LNCAP (cell line): ENCODE data around the gene MBD5.

ENCODE experiments used
- TF ChIP-seq, protein P1 (sequence below): fragments of 450-650 bp; IDR thresholded peaks from 2 replicates; pipeline ENCODE4 v1.5.1; 2017; ENCODE audit warnings: mild to moderate bottlenecking

The MBD5 gene

DNA sequence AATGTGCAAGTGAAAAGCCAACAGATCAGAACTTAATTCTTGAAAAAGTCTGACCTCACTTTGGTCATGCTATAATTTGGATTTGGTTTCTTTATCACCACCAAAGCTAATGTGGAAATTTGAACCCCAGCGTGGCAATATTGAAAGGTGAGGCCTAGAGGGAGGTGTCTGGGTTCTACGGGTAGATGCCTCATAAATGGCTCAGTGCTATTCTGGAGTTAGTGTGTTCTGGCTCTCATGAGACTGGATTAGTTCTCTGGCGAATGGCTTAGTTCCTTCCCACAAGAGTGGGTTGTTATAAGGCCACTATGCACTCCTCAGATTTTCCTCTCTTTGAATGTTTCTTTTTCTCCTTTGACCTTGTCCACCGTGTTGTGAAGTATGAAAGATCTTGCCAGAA, 22.7 kb upstream of the MBD5 start:
- TF ChIP-seq, protein P1, sequence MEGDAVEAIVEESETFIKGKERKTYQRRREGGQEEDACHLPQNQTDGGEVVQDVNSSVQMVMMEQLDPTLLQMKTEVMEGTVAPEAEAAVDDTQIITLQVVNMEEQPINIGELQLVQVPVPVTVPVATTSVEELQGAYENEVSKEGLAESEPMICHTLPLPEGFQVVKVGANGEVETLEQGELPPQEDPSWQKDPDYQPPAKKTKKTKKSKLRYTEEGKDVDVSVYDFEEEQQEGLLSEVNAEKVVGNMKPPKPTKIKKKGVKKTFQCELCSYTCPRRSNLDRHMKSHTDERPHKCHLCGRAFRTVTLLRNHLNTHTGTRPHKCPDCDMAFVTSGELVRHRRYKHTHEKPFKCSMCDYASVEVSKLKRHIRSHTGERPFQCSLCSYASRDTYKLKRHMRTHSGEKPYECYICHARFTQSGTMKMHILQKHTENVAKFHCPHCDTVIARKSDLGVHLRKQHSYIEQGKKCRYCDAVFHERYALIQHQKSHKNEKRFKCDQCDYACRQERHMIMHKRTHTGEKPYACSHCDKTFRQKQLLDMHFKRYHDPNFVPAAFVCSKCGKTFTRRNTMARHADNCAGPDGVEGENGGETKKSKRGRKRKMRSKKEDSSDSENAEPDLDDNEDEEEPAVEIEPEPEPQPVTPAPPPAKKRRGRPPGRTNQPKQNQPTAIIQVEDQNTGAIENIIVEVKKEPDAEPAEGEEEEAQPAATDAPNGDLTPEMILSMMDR, result no peak

DNA sequence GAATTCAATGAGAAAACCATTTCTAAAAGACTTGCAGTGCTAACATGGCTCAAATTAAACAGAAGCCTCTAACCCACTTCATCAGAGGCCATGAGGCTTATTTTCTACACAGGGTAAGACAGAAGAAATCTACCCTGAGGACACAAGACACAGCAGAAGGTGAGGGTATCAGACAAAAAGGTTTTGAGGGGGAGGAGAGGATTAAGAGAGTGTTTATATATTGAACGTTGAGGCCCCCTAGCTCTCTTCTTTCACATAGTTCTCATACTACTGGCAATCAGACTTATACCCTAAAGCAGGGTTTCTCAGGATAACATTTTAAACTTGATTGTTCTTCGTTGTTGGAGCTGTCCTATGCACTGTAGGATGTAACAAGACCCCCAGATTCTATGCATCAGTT, 21.8 kb upstream of the MBD5 start:
- TF ChIP-seq, protein P1, result no peak

DNA sequence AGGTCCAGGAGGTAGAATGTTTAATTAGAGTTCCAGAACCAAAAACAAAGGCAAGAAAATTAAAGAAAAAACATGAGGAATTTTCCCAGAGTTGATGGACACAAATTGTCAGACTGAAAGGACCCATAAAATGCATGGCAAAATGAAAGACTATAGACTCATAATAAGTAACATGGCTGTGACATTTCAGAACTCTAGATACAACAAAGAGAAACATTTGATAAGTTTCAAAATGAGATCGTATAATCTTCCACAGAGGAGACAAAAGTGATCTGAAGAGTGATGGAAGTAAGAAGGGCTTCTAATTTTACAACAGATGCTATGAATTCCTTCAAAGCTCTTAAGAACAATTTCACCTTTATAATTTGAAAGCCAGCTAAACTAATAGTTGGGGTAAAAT, 20.8 kb upstream of the MBD5 start:
- TF ChIP-seq, protein P1, result no peak

DNA sequence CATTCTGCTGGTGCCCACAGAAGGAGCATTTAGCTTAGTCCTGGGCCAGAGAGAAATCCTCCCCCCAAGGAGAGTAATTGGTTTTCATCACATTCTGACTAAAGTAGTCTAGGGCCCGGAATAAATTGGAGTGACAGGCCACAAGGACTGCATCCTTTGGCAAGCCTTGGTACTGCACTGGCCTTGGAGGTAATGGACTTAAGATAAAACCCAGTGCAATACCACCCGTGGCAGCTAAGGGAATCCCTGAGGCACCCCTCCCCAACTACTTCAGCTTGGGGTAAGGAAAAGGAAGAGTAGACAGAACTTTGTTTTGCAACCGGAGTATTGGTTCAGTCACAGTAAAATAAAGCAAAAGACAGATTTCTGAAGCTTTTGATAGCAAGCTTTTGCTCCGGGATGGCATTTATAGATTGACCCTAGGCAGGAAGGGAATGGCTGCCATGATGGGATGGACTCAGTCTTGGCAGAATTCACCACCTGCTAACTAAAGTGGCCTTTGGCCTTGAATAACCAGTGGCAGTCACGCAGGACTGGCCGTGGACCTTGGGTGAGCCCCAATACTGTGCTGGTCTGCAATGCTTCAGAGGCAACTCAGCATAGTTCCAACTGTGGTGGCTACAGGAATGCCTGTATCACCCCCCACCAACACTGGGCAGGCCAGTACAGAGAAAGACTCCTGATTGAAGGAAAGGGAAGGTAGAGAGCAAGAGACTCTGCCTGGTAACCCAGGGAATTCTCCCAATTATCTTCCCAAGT, 14.5 kb upstream of the MBD5 start:
- TF ChIP-seq, protein P1, result no peak

DNA sequence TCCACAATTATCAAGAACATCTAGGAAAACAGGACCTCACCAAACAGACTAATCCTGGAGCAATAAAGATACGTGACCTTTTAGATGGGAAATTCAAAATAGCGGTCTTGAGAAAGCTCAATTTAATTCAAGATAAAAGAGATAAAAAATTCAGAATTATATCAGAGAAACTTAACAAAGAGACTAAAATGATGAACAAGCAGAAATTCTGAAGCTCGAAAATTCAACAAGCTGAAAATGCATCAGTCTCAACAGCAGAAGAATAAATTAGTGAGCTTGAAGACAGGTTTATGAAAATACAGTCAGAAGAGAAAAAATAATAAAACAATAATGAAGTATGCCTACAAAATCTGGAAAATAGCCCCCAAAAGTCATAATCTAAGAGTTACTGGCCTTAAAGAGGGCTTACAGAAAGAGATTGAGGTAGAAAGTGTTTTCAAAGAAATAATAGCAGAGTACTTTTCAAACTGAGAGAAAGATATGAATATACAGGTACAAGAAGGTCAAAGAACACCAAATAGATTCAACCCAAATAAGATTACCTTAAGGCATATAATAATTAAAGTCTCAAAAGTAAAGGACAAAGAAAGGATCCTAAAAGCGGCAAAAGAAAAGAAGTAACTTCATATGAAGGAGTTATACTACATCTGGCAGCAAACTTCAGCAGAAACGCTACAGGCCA, 13.5 kb upstream of the MBD5 start:
- TF ChIP-seq, protein P1, result no peak

DNA sequence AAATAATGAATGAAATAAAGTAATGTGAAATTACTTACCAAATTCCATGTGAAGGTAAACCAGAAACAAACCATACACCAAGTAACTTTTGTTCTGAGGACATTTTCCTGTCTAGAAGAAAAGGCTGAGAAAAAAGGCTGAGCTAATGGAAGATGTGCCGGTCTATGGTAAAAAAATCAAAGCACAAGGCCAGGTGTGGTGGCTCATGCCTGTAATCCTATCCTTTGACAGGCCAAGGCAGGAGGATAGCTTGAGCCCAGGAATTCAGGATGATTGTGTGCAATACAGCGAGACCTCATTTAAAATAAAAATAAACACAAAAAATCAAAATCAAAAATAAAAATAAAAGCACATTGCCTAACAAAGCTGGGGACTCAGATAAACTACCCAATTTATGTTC, 7.0 kb upstream of the MBD5 start:
- TF ChIP-seq, protein P1, result no peak

DNA sequence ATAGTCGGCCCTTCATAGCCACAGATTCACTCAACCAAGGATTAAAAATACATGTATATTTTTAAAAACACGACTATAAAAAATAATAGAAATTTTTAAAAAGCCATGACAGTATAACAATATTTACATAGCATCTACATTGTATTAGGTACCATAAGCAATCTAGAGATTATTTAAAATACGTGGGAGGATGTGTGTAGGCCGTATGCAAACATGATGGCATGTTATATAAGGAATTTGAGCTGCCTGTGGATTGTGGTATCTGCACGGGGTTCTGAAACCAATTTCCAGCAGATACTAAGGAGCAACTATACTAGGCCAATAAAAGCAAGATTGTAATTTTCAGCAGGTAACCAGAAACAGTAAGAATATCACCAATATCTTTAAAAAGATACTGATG, 6.3 kb upstream of the MBD5 start:
- TF ChIP-seq, protein P1, result no peak
